ENCODE results near the gene GJA4.
"Not testable (repeated sequence)": the region's sequence is repeated elsewhere in the genome, so short reads cannot be mapped to it uniquely, and the experiment has no call there.

The GJA4 gene

DNA sequence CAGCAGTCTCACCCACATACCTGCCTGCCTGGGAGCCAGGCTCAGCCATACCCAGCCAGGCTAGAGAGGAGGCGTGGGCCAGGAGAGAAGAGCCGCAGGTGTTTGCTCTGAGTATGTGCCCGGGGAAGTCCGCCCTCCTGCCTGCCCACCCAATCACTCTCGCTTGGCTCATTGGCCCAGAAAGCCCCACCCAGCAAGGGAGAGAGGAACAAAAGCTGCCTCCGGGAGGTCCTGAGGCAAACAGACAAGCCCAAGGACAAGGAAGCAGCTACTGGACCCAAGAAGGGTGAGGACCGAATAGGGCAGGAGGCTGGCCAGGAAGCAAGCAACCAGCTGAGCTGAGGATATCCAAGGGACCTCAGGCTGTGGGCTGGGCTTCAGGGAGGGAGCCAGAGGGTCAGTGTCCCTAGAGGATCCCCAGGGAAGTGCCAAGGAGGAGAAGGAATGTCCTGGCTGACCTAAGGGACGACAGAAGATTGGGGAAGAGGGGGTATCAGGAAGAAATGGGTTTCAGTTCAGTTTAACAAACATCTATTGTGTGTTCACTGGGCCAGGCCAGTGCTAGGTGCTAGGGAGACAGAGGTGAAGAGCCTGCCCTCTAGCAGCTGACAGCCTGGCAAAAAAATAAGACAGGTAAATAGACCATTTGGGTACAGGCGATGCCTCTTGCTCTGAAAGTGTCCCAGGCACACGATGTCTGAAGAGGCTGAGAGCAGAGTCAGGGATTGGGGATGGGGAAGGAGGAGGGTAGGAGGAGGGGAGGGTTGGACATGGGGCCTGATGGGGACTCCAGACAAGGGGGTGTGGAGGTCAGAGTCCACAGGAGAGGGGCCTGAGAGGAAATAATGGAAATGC is 33.1 kb upstream of the GJA4 start, which contains the start of gene GJB4:
Gene GJB4 (plus strand): TSS at position 238 of the 855 bp plus-strand sequence. CDS start 1,515 bp downstream, outside the sequence.
- H3K27me3 Mint-ChIP-seq (ENCODE audit: low read depth), result no peaks in the 10 kb centered on the region
- H3K36me3 Mint-ChIP-seq (ENCODE audit: low read depth), result no peaks in the 10 kb centered on the region
- no peak within 1 kb of the TSS for H3K27ac Mint-ChIP-seq
- no peaks in the 10 kb centered on the region for H3K4me1 Mint-ChIP-seq (ENCODE audit: low read depth)
- no peak for DNase-seq (ENCODE audit: low spot score)
- no peaks in the 10 kb centered on the region for H3K9me3 Mint-ChIP-seq
- no peak within 1 kb of the TSS for H3K4me3 Mint-ChIP-seq

DNA sequence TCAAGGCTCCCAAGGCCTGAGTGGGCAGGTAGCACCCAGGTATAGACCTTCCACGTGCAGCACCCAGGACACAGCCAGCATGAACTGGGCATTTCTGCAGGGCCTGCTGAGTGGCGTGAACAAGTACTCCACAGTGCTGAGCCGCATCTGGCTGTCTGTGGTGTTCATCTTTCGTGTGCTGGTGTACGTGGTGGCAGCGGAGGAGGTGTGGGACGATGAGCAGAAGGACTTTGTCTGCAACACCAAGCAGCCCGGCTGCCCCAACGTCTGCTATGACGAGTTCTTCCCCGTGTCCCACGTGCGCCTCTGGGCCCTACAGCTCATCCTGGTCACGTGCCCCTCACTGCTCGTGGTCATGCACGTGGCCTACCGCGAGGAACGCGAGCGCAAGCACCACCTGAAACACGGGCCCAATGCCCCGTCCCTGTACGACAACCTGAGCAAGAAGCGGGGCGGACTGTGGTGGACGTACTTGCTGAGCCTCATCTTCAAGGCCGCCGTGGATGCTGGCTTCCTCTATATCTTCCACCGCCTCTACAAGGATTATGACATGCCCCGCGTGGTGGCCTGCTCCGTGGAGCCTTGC is 31.5 kb upstream of the GJA4 start:
- no peaks in the 10 kb centered on the region for H3K36me3 Mint-ChIP-seq (ENCODE audit: low read depth)
- no peak for DNase-seq (ENCODE audit: low spot score)
- H3K4me1 Mint-ChIP-seq (ENCODE audit: low read depth), result no peaks in the 10 kb centered on the region
- H3K27ac Mint-ChIP-seq, result no peak overlapping the region
- no peaks in the 10 kb centered on the region for H3K9me3 Mint-ChIP-seq
- H3K27me3 Mint-ChIP-seq (ENCODE audit: low read depth), result no peaks in the 10 kb centered on the region
- no peak overlapping the region for H3K4me3 Mint-ChIP-seq

- no peaks in the 10 kb centered on the region for H3K36me3 Mint-ChIP-seq (ENCODE audit: low read depth)
- H3K4me1 Mint-ChIP-seq (ENCODE audit: low read depth), result no peaks in the 10 kb centered on the region
- no peaks in the 10 kb centered on the region for H3K9me3 Mint-ChIP-seq
- H3K4me3 Mint-ChIP-seq, result no peak overlapping the region
- H3K27me3 Mint-ChIP-seq (ENCODE audit: low read depth), result no peaks in the 10 kb centered on the region
- DNase-seq (ENCODE audit: low spot score), result no peak
- H3K27ac Mint-ChIP-seq, result no peak overlapping the region
Measured at GRCh38 chr1:34761776-34762307, 31.0 kb upstream of the GJA4 start.

DNA sequence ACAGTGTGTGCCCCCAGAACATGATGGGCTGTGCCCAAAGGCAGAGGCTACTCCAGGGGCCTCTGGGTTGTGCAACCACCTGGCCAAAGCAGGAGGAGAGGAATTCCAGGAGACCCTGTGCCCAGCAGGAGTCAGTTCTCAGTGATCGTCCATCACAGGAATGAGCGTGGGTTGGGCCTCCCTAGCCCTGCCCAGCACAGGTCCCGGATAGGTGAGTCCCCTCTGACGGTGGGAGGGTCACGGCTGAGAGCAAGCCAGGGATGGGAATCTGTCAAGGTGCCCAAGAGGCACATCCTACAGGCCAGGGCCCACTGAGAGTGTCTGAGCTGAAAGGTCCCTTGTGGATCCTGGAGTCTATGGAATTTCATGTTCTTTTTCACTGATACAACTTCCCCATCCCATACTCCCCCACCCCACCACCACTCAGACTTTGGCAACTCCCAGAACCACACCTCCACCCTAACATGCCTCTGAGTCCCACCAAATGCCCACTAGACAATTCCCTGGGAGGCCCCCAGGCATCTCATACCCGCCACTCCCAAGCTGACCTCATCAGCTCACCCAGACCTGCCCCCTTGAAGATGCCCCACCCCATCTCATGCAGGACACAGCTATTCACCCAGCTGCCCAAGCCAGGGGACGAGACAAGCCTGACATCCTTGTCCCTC is 30.2 kb upstream of the GJA4 start:
- no peak for DNase-seq (ENCODE audit: low spot score)
- Mint-ChIP-seq H3K27ac (no peak overlapping the region), H3K27me3 (ENCODE audit: low read depth) (no peaks in the 10 kb centered on the region), H3K9me3 (no peaks in the 10 kb centered on the region), H3K4me1 (ENCODE audit: low read depth) (no peaks in the 10 kb centered on the region), H3K36me3 (ENCODE audit: low read depth) (no peaks in the 10 kb centered on the region), H3K4me3 (no peak overlapping the region)

DNA sequence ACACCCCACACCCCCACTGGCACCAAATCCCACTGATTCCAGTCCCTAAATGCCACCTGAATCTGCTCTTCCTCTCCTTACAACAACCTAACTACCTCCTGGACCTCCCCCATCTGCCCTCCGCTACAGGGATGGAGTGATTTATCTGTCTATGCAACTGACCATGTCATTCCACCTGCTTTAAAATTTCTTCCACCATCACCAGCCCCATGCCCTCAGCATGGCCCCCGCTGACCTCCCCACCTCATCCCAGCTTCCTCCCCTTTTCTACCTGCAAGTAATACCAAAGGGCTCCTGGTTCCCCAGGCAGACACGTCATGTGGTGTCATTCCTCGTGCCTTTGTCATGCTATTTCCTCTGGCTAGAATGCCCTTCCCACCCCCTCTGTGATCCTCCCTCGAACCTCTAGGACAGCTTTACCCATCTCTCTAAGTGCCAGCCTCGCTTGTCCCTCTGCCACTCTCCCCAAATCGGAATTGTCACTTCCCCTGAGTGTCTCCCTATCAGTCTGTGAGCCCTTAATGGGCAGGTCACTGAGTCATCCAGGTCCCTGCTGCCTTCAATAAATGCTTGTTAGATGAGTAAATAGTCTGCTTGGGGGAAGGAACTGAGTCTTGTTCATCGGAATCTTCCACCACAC is 29.5 kb upstream of the GJA4 start:
- DNase-seq (ENCODE audit: low spot score), result no peak
- H3K4me3 Mint-ChIP-seq, result no peak overlapping the region
- no peaks in the 10 kb centered on the region for H3K27me3 Mint-ChIP-seq (ENCODE audit: low read depth)
- no peaks in the 10 kb centered on the region for H3K4me1 Mint-ChIP-seq (ENCODE audit: low read depth)
- H3K27ac Mint-ChIP-seq, result no peak overlapping the region
- H3K9me3 Mint-ChIP-seq, result no peaks in the 10 kb centered on the region
- H3K36me3 Mint-ChIP-seq (ENCODE audit: low read depth), result no peaks in the 10 kb centered on the region

- Mint-ChIP-seq H3K4me1 (ENCODE audit: low read depth) (no peaks in the 10 kb centered on the region), H3K27me3 (ENCODE audit: low read depth) (no peaks in the 10 kb centered on the region), H3K36me3 (ENCODE audit: low read depth) (no peaks in the 10 kb centered on the region), H3K9me3 (no peaks in the 10 kb centered on the region), H3K27ac (no peak overlapping the region), H3K4me3 (no peak overlapping the region)
- no peak for DNase-seq (ENCODE audit: low spot score)
Measured at GRCh38 chr1:34768856-34769255, 23.9 kb upstream of the GJA4 start.

DNA sequence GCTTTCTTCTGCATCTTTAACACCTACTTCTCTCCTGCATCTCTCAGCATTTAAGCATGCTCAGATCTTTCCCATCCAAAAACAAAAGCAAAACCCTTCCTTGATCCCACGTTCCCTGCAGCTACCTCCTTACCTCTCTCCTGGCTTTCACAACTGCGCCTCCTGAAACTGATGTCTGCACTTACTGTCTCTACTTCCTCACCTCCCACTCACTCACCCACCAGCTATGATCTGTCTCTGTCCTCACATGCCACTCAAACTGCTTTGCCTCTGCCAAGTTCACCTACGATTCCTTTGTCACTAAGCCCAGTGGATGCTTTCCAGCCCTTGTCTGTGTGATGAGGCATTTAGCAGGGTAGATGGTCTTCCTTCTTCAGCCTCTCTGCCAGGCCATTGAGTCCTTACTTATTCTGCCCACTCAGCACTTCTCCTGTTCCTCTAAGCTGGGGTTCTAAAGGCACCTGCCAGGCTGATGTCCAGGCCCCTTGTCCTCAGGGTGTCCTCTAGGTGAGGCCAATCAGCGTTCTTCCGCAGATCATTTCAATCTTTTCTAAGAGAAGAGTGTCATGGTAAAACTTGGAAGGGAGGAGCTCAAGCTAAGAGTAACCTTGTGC is 21.8 kb upstream of the GJA4 start:
- no peaks in the 10 kb centered on the region for H3K9me3 Mint-ChIP-seq
- no peaks in the 10 kb centered on the region for H3K27me3 Mint-ChIP-seq (ENCODE audit: low read depth)
- H3K36me3 Mint-ChIP-seq (ENCODE audit: low read depth), result no peaks in the 10 kb centered on the region
- H3K27ac Mint-ChIP-seq, result no peak overlapping the region
- H3K4me1 Mint-ChIP-seq (ENCODE audit: low read depth), result no peaks in the 10 kb centered on the region
- H3K4me3 Mint-ChIP-seq, result no peak overlapping the region
- DNase-seq (ENCODE audit: low spot score), result no peak

DNA sequence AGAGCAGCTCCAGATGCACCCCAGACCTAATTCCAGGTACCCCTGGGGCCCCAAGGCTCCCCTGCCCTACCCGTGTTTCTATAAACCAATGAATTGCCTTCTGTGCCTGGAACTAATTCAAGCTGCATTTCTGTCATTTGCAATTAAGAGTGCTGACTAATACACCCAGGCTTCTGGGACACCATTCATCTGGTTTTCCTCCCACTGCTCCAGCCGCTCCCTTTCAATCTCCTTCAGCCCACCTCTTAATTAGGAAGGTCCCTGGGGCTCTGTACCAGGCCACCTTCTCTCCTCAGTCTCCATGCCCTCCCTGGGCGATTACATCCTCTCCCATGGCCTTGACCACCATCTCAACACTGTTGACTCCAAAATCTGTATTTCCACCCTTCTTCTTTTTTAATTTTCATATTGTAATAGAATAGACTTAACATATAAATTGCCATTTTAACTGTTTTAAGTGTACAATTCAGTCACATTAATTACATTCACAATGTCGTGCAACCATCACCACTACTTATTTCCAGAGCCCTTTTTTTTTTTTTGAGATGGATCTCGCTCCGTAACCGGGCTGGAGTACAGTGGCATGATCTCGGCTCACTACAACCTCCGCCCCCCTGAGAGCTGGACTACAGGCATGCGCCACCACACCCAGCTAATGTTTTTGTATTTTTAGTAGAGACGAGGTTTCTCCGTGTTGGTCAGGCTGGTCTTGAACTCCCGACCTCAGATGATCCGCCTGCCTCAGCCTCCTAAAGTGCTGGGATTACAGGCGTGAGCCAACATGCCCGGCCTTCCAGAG is 21.0 kb upstream of the GJA4 start:
- no peak overlapping the region for H3K4me3 Mint-ChIP-seq
- H3K27me3 Mint-ChIP-seq (ENCODE audit: low read depth), result no peaks in the 10 kb centered on the region
- no peaks in the 10 kb centered on the region for H3K4me1 Mint-ChIP-seq (ENCODE audit: low read depth)
- no peak overlapping the region for H3K27ac Mint-ChIP-seq
- DNase-seq (ENCODE audit: low spot score), result no peak
- H3K9me3 Mint-ChIP-seq, result no peaks in the 10 kb centered on the region
- H3K36me3 Mint-ChIP-seq (ENCODE audit: low read depth), result no peaks in the 10 kb centered on the region

GRCh38 chr1:34773114-34773513 is 19.7 kb upstream of the GJA4 start:
- H3K9me3 Mint-ChIP-seq; DNase-seq (ENCODE audit: low spot score); H3K27ac Mint-ChIP-seq; H3K4me1 Mint-ChIP-seq (ENCODE audit: low read depth); H3K4me3 Mint-ChIP-seq; H3K27me3 Mint-ChIP-seq (ENCODE audit: low read depth); H3K36me3 Mint-ChIP-seq (ENCODE audit: low read depth): not testable (repeated sequence)

- Mint-ChIP-seq H3K4me3 (no peak overlapping the region), H3K9me3 (no peaks in the 10 kb centered on the region), H3K27ac (no peak overlapping the region), H3K36me3 (ENCODE audit: low read depth) (no peaks in the 10 kb centered on the region), H3K4me1 (ENCODE audit: low read depth) (no peaks in the 10 kb centered on the region), H3K27me3 (ENCODE audit: low read depth) (peaks cover 18% of the 10 kb centered on the region)
- no peak for DNase-seq (ENCODE audit: low spot score)
Measured at GRCh38 chr1:34774957-34775356, 17.8 kb upstream of the GJA4 start.

DNA sequence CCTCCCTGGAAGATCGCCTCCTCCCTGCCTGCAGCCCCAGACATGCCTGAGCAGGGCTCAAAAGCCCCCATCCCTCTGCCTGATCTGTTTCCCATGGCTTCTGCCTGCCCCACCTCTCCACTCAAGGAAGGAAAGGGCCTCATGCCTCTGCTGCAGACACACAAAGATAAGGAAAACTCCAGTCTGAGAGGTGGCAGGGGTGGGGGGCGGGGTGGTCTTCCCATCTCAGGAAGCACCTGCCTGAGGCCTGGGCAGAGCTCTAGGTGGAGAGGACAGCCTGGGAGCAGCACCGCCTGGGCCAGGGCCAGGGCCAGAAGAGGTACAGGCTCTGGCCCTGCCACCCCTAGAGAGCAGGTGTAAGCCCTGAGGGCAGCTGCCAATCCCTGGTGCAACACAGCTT is 15.9 kb upstream of the GJA4 start:
- Mint-ChIP-seq H3K36me3 (ENCODE audit: low read depth) (no peaks in the 10 kb centered on the region), H3K27ac (no peak overlapping the region), H3K27me3 (ENCODE audit: low read depth) (peaks cover 28% of the 10 kb centered on the region), H3K9me3 (no peaks in the 10 kb centered on the region), H3K4me3 (no peak overlapping the region), H3K4me1 (ENCODE audit: low read depth) (no peaks in the 10 kb centered on the region)
- DNase-seq (ENCODE audit: low spot score), result no peak

- DNase-seq (ENCODE audit: low spot score), result no peak
- no peak overlapping the region for H3K27ac Mint-ChIP-seq
- no peaks in the 10 kb centered on the region for H3K4me1 Mint-ChIP-seq (ENCODE audit: low read depth)
- peaks cover 35% of the 10 kb centered on the region for H3K27me3 Mint-ChIP-seq (ENCODE audit: low read depth)
- no peak overlapping the region for H3K4me3 Mint-ChIP-seq
- H3K9me3 Mint-ChIP-seq, result no peaks in the 10 kb centered on the region
- H3K36me3 Mint-ChIP-seq (ENCODE audit: low read depth), result no peaks in the 10 kb centered on the region
Measured at GRCh38 chr1:34777519-34778321, 15.1 kb upstream of the GJA4 start.

All from T-helper 2 cell treated with Interferon-gamma antibody and Interleukin-4, amounts not matched to agents 5 μg/mL and 100 μg/mL, for 36 hours (primary cell).